HG02678 (cell line): Measurements from ENCODE around the gene LACTB.

Experiments used
- ATAC-seq: cut with Tn5 transposase; IDR thresholded peaks from one replicate; pipeline ENCODE4 v1.9.1; 2021; ENCODE audit warnings: mild to moderate bottlenecking, moderate library complexity; ENCODE audit not compliant: unreplicated experiment

The LACTB gene

GRCh38 chr15:63122002-63122875 lies 578 bp downstream of the LACTB start:
- ATAC-seq = peak; percentile 87

DNA sequence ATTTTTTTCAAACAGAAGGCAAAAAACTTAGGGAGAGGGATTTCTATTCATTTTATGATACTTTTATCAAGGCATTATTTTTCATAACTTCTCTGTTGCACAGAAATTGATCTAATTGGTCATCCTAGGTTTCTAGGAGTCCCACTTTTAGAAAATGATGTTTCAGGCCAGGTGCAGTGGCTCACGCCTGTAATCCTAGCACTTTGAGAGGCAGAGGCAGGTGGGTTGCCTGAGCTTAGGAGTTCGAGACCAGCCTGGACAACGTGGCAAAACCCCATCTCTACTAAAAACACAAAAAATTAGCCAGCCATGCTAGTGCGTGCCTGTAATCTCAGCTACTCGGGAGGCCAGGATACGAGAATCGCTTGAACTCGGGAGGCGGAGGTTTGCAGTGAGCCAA lies 2.8 kb downstream of the LACTB start:
- ATAC-seq = no peak

DNA sequence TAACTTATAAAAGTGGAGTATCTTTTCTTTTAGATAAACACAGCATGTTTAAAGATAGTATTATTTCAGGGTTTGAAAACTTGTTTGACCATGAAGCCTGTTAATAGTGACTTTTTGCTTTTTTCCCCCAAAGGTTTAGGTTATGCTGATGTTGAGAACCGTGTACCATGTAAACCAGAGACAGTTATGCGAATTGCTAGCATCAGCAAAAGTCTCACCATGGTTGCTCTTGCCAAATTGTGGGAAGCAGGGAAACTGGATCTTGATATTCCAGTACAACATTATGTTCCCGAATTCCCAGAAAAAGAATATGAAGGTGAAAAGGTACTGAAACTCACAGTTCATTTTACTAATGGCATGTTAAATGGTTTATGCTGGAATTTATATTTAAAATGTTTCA lies 5.1 kb downstream of the LACTB start:
- no peak for ATAC-seq

GRCh38 chr15:63133786-63134185 lies 12.1 kb downstream of the LACTB start:
- no peak for ATAC-seq

- ATAC-seq = no peak
Measured at GRCh38 chr15:63134245-63134985, 12.8 kb downstream of the LACTB start.

DNA sequence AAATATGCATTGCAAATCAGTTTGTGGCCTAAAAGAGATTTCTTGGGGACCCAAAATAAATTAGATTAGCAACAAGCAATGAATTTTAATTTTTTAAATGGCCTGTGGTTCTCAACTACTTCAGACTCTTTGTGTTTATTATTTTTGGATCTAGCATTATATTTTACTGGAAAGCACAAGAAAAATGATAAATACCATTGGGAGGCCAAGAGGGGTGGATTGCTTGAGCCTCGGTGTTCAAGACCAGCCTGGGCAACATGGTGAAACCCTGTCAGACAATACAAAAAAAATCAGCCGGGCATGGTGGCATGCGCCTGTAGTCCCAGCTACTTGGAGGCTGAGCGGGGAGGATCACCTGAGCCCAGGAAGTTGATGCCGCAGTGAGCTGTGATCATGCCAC lies 13.6 kb downstream of the LACTB start:
- no peak for ATAC-seq

DNA sequence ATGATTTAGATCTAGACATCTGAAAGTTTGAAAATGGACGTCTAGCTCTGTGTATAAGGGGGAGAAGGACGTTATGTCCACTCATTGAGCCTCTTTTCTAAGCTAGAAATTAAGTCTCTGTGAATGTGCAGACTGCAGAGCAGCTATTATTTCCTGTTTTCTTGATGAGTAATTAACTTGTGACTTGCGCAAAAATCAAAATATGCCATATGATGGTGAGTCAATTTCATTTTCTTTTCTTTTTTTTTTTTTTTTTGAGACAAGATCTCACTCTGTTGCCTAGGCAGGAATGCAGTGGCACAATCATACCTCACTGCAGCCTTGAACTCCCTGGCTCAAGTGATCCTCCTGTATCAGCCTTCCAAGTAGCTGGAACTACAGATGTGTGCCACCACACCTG lies 14.1 kb downstream of the LACTB start:
- ATAC-seq = no peak

GRCh38 chr15:63136742-63137141 lies 15.1 kb downstream of the LACTB start:
- ATAC-seq = no peak

GRCh38 chr15:63140936-63141335 lies 19.3 kb downstream of the LACTB start:
- ATAC-seq = no peak

GRCh38 chr15:63145426-63145825 lies 23.8 kb downstream of the LACTB start:
- ATAC-seq = no peak

DNA sequence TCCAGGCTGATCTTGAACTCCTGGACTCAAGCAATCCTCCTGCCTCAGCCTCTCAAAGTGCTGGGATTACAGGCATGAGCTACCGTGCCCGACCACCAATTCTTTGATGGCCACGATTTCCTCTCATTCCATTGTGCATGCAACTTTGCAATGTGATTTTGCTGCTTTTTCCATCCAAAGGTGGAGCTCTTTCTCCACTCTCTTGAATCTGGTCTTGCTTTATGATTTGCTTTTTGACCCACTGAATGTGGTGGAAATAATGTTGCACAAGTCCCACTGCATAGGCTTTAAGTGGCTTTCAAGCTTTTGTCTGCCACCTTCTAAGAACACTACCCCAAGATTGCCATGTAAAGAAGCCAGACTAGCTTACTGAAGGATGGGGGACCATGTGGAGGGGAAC lies 25.0 kb downstream of the LACTB start:
- ATAC-seq = no peak

- no peak for ATAC-seq
Measured at GRCh38 chr15:63151665-63152064, 30.0 kb downstream of the LACTB start.

DNA sequence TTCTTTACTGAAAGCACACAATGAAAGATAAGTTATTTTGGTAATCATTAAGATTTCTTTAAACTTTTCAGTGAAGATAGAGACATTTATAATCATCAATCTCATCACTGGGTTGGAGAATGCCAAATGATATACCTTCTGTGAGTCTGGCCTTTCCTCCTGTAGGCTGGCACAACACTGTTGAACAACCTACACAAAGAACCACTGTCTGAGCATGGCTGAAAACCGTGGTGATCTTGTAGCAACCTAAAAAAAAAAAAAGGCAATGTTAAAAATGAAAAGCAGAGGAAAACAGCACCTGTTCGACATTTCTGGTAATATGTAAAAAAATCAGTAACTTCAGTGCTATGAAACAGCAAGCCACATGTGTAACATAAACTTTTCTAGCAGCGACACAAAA lies 33.8 kb downstream of the LACTB start:
- ATAC-seq = no peak

DNA sequence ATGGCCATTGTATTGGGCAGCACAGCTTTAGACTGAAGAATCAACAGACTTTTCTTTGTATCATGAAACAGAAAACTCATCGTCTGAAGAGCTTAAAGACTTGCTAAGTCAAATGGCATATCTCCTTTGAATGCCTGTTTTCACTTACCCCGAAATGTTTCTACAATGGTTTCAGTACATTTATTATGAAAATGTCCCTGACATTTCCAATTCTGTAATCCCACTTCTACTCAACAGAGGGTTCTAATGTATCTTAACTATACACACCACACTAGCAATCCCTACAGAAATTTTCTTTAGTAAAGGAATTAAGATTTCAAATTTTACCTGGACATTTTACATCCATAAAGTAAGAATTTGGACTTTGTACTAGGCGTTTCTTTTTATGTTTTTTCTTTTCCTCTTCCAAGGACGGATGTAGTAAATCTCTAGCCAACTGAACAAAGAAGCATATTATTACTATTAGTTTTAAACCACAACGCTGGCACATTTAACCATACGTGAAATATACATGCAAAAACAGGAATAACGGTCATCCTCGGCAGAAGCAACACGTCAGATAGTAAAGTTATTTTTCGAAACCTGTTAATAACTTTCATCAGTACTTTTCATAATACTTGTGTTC lies 34.5 kb downstream of the LACTB start:
- no peak for ATAC-seq

DNA sequence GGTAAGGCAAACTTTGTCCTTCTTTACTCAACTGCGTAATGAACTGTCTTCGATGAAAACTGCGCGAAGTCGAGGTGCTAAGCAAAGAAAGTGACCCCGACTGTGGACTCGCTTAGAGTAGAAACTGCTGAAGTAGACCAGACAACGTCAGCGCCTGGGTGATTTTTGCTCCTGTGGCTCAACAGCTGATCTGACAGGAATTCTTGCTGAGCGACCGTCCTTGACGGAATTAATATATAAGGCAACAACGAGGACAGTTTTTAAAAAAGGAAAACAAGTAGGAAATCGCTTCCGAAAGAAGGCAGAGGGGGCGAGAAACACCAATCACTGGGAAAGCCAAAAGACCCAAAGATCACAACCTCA lies 35.1 kb downstream of the LACTB start:
- no peak for ATAC-seq

GRCh38 chr15:63157118-63157843 lies 35.6 kb downstream of the LACTB start, which contains the start of gene RPS27L:
TSS of gene RPS27L (minus strand) at chr15:63157477. CDS start at chr15:63157405, 72 bp downstream.
- ATAC-seq = peak; percentile 89

DNA sequence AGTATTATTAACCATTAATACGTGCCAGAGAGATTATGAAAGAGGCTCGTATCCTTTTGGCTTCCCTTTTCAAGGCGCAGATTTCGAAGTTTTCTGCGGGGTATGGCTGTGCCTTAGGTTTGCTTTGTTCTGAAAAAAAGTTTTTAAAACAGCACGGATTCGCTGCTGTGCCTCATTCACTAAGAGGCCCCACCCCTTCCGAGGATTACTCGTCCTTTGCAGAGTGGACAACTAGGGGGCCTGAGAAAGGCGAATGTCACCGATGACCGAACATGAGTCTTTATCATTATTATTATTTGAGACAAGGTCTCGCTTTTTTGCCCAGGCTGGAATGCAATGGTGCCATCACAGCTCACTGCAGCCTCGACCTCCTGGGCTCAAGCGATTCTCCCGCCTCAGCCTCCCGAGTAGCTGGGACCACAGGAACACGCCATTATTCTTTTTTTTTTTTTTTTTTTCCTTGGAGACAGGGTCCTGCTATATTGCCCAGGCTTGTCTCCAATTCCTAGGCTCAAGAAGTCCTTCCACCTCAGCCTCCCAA lies 36.3 kb downstream of the LACTB start:
- ATAC-seq = peak; percentile 27

- no peak for ATAC-seq
Measured at GRCh38 chr15:63160638-63161037, 39.0 kb downstream of the LACTB start.

GRCh38 chr15:63163217-63163616 lies 41.6 kb downstream of the LACTB start:
- ATAC-seq = no peak

- no peak for ATAC-seq
Measured at GRCh38 chr15:63165166-63165859, 43.7 kb downstream of the LACTB start.
